WTC11 (cell line): ENCODE measurements around the gene IRS2. TPM values are rescaled to one million over a fixed set of nuclear protein-coding genes. Genes with fewer than 3 reads are reported as not detected.

Experiments
- ATAC-seq: fragments of 200-7000 bp; cut with Tn5 transposase; 2 replicates; pipeline ENCODE4 v1.10.0; 2021; ENCODE audit warnings: mild to moderate bottlenecking, moderate library complexity
- CTCF ChIA-PET: fragments of 300-600 bp; sonication (Branson Sonifier 250); formaldehyde crosslinking; loops from one replicate; lab custom pipeline; 2021; ENCODE audit warnings: antibody characterized with exemption; lab: Charles Lee
- POLR2A ChIA-PET: fragments of 350-600 bp; sonication (Branson Sonifier 250); formaldehyde crosslinking; loops from one replicate; lab custom pipeline; 2021; ENCODE audit warnings: antibody characterized with exemption; lab: Charles Lee
- DNase-seq: peaks from one replicate; pipeline ENCODE4 v3.0.0; 2021; ENCODE audit warnings: low spot score
- H3K27ac Mint-ChIP-seq: 2 replicates; pipeline ENCODE4 v1.8.0; 2021; ENCODE audit warnings: mixed read lengths
- H3K27me3 Mint-ChIP-seq: 2 replicates; pipeline ENCODE4 v1.8.0; 2021; ENCODE audit warnings: low read depth, mild to moderate bottlenecking, moderate library complexity, mixed read lengths
- H3K36me3 Mint-ChIP-seq: 2 replicates; pipeline ENCODE4 v1.8.0; 2021; ENCODE audit warnings: mixed read lengths
- H3K4me1 Mint-ChIP-seq: 2 replicates; pipeline ENCODE4 v1.8.0; 2022; ENCODE audit warnings: mixed read lengths
- H3K4me3 Mint-ChIP-seq: 2 replicates; pipeline ENCODE4 v1.8.0; 2021; ENCODE audit warnings: mild to moderate bottlenecking, moderate library complexity, mixed read lengths
- H3K9me3 Mint-ChIP-seq: 2 replicates; pipeline ENCODE4 v1.8.0; 2021; ENCODE audit warnings: mixed read lengths
- CREB1 ChIP-seq: sonication (generic); formaldehyde crosslinking; IDR thresholded peaks from 2 replicates; pipeline ENCODE4 v1.8.0; 2023; ENCODE audit warnings: mild to moderate bottlenecking, missing genetic modification reagents
- ESRRA ChIP-seq: sonication (generic); formaldehyde crosslinking; IDR thresholded peaks from 2 replicates; pipeline ENCODE4 v1.8.1; 2022; ENCODE audit warnings: mild to moderate bottlenecking, missing genetic modification reagents, borderline replicate concordance
- FOXP1 ChIP-seq: sonication (generic); formaldehyde crosslinking; IDR thresholded peaks from 2 replicates; pipeline ENCODE4 v1.8.0; 2022; ENCODE audit warnings: missing genetic modification reagents, mild to moderate bottlenecking, moderate library complexity, borderline replicate concordance
- GRHL2 ChIP-seq: fragments of 250-450 bp; sonication (Bioruptor Pico); IDR thresholded peaks from 2 replicates; pipeline ENCODE4 v1.8.0; 2022; ENCODE audit warnings: mild to moderate bottlenecking, moderate library complexity; ENCODE audit not compliant: insufficient replicate concordance, severe bottlenecking
- SMAD3 ChIP-seq: sonication (generic); formaldehyde crosslinking; IDR thresholded peaks from 2 replicates; pipeline ENCODE4 v1.8.0; 2022; ENCODE audit warnings: missing genetic modification reagents, mild to moderate bottlenecking, borderline replicate concordance
- TEAD1 ChIP-seq: sonication (generic); formaldehyde crosslinking; IDR thresholded peaks from 2 replicates; pipeline ENCODE4 v1.8.0; 2022; ENCODE audit warnings: mild to moderate bottlenecking, missing genetic modification reagents
- TP53 ChIP-seq: sonication (generic); formaldehyde crosslinking; IDR thresholded peaks from 2 replicates; pipeline ENCODE4 v1.8.1; 2023; ENCODE audit warnings: mild to moderate bottlenecking, missing genetic modification reagents
- USF2 ChIP-seq: sonication (generic); formaldehyde crosslinking; IDR thresholded peaks from 2 replicates; pipeline ENCODE4 v1.8.1; 2023; ENCODE audit warnings: mild to moderate bottlenecking, missing genetic modification reagents, moderate library complexity
- ZNF317 ChIP-seq: sonication (generic); formaldehyde crosslinking; IDR thresholded peaks from 2 replicates; pipeline ENCODE4 v1.8.1; 2023; ENCODE audit warnings: low read depth, mild to moderate bottlenecking, moderate library complexity, missing genetic modification reagents, borderline replicate concordance
- total RNA-seq: library from RNA; stranded (reverse); gene quantifications from 3 replicates; pipeline ENCODE4 v1.2.3, GENCODE V29; 2021
- TF ChIP-seq, protein P1 (sequence below): sonication (generic); formaldehyde crosslinking; IDR thresholded peaks from 2 replicates; pipeline ENCODE4 v1.8.0; 2023; ENCODE audit warnings: mild to moderate bottlenecking, missing genetic modification reagents
- TF ChIP-seq, protein P2 (sequence below): sonication (generic); formaldehyde crosslinking; IDR thresholded peaks from 2 replicates; pipeline ENCODE4 v1.8.0; 2023; ENCODE audit warnings: missing genetic modification reagents, mild to moderate bottlenecking, borderline replicate concordance
- TF ChIP-seq, protein P3 (sequence below): fragments of 250-450 bp; sonication (Bioruptor Pico); IDR thresholded peaks from 2 replicates; pipeline ENCODE4 v1.9.0; 2021; ENCODE audit warnings: mild to moderate bottlenecking, borderline replicate concordance
- TF ChIP-seq, protein P4 (sequence below): fragments of 250-450 bp; sonication (Bioruptor Pico); conservative IDR thresholded peaks from 2 replicates; pipeline ENCODE4 v1.9.0; 2021; ENCODE audit warnings: mild to moderate bottlenecking
- TF ChIP-seq, protein P5 (sequence below): sonication (generic); formaldehyde crosslinking; IDR thresholded peaks from 2 replicates; pipeline ENCODE4 v1.8.0; 2022; ENCODE audit warnings: mild to moderate bottlenecking, missing genetic modification reagents
- TF ChIP-seq, protein P6 (sequence below): sonication (generic); formaldehyde crosslinking; IDR thresholded peaks from 2 replicates; pipeline ENCODE4 v1.8.0; 2022; ENCODE audit warnings: mild to moderate bottlenecking, missing genetic modification reagents

The IRS2 gene
- total RNA-seq, 1 experiment from 2014 or later, result 20.5 TPM

GRCh38 chr13:109745702-109746101, 40.7 kb downstream of the IRS2 start:
- DNase-seq, result no peak
- ChIA-PET POLR2A (no interaction called here), CTCF (no interaction called here)
- no peak overlapping the region for H3K4me3 Mint-ChIP-seq
- no peaks in the 10 kb centered on the region for H3K27me3 Mint-ChIP-seq
- H3K9me3 Mint-ChIP-seq, result peaks cover 3% of the 10 kb centered on the region
- no peaks in the 10 kb centered on the region for H3K36me3 Mint-ChIP-seq
- H3K4me1 Mint-ChIP-seq, result peaks cover 34% of the 10 kb centered on the region
- no peak for ATAC-seq
- TF ChIP-seq ZNF317 (CRISPR knock-in tag), result no peak
- H3K27ac Mint-ChIP-seq, result no peak overlapping the region

- POLR2A ChIA-PET, result no interaction called here
- H3K27me3 Mint-ChIP-seq, result no peaks in the 10 kb centered on the region
- peaks cover 3% of the 10 kb centered on the region for H3K9me3 Mint-ChIP-seq
- ATAC-seq, result no peak
- no peak for DNase-seq
- H3K36me3 Mint-ChIP-seq, result no peaks in the 10 kb centered on the region
- peaks cover 28% of the 10 kb centered on the region for H3K4me1 Mint-ChIP-seq
- CTCF ChIA-PET, result no interaction called here
- TF ChIP-seq, protein P1, sequence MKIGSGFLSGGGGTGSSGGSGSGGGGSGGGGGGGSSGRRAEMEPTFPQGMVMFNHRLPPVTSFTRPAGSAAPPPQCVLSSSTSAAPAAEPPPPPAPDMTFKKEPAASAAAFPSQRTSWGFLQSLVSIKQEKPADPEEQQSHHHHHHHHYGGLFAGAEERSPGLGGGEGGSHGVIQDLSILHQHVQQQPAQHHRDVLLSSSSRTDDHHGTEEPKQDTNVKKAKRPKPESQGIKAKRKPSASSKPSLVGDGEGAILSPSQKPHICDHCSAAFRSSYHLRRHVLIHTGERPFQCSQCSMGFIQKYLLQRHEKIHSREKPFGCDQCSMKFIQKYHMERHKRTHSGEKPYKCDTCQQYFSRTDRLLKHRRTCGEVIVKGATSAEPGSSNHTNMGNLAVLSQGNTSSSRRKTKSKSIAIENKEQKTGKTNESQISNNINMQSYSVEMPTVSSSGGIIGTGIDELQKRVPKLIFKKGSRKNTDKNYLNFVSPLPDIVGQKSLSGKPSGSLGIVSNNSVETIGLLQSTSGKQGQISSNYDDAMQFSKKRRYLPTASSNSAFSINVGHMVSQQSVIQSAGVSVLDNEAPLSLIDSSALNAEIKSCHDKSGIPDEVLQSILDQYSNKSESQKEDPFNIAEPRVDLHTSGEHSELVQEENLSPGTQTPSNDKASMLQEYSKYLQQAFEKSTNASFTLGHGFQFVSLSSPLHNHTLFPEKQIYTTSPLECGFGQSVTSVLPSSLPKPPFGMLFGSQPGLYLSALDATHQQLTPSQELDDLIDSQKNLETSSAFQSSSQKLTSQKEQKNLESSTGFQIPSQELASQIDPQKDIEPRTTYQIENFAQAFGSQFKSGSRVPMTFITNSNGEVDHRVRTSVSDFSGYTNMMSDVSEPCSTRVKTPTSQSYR (CRISPR knock-in tag), result no peak
- TF ChIP-seq, protein P2, sequence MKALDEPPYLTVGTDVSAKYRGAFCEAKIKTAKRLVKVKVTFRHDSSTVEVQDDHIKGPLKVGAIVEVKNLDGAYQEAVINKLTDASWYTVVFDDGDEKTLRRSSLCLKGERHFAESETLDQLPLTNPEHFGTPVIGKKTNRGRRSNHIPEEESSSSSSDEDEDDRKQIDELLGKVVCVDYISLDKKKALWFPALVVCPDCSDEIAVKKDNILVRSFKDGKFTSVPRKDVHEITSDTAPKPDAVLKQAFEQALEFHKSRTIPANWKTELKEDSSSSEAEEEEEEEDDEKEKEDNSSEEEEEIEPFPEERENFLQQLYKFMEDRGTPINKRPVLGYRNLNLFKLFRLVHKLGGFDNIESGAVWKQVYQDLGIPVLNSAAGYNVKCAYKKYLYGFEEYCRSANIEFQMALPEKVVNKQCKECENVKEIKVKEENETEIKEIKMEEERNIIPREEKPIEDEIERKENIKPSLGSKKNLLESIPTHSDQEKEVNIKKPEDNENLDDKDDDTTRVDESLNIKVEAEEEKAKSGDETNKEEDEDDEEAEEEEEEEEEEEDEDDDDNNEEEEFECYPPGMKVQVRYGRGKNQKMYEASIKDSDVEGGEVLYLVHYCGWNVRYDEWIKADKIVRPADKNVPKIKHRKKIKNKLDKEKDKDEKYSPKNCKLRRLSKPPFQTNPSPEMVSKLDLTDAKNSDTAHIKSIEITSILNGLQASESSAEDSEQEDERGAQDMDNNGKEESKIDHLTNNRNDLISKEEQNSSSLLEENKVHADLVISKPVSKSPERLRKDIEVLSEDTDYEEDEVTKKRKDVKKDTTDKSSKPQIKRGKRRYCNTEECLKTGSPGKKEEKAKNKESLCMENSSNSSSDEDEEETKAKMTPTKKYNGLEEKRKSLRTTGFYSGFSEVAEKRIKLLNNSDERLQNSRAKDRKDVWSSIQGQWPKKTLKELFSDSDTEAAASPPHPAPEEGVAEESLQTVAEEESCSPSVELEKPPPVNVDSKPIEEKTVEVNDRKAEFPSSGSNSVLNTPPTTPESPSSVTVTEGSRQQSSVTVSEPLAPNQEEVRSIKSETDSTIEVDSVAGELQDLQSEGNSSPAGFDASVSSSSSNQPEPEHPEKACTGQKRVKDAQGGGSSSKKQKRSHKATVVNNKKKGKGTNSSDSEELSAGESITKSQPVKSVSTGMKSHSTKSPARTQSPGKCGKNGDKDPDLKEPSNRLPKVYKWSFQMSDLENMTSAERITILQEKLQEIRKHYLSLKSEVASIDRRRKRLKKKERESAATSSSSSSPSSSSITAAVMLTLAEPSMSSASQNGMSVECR, result no peak
- no peak for TF ChIP-seq TEAD1 (CRISPR knock-in tag)
- TF ChIP-seq, protein P3, sequence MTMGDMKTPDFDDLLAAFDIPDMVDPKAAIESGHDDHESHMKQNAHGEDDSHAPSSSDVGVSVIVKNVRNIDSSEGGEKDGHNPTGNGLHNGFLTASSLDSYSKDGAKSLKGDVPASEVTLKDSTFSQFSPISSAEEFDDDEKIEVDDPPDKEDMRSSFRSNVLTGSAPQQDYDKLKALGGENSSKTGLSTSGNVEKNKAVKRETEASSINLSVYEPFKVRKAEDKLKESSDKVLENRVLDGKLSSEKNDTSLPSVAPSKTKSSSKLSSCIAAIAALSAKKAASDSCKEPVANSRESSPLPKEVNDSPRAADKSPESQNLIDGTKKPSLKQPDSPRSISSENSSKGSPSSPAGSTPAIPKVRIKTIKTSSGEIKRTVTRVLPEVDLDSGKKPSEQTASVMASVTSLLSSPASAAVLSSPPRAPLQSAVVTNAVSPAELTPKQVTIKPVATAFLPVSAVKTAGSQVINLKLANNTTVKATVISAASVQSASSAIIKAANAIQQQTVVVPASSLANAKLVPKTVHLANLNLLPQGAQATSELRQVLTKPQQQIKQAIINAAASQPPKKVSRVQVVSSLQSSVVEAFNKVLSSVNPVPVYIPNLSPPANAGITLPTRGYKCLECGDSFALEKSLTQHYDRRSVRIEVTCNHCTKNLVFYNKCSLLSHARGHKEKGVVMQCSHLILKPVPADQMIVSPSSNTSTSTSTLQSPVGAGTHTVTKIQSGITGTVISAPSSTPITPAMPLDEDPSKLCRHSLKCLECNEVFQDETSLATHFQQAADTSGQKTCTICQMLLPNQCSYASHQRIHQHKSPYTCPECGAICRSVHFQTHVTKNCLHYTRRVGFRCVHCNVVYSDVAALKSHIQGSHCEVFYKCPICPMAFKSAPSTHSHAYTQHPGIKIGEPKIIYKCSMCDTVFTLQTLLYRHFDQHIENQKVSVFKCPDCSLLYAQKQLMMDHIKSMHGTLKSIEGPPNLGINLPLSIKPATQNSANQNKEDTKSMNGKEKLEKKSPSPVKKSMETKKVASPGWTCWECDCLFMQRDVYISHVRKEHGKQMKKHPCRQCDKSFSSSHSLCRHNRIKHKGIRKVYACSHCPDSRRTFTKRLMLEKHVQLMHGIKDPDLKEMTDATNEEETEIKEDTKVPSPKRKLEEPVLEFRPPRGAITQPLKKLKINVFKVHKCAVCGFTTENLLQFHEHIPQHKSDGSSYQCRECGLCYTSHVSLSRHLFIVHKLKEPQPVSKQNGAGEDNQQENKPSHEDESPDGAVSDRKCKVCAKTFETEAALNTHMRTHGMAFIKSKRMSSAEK (CRISPR knock-in tag), result no peak
- TF ChIP-seq, protein P4, sequence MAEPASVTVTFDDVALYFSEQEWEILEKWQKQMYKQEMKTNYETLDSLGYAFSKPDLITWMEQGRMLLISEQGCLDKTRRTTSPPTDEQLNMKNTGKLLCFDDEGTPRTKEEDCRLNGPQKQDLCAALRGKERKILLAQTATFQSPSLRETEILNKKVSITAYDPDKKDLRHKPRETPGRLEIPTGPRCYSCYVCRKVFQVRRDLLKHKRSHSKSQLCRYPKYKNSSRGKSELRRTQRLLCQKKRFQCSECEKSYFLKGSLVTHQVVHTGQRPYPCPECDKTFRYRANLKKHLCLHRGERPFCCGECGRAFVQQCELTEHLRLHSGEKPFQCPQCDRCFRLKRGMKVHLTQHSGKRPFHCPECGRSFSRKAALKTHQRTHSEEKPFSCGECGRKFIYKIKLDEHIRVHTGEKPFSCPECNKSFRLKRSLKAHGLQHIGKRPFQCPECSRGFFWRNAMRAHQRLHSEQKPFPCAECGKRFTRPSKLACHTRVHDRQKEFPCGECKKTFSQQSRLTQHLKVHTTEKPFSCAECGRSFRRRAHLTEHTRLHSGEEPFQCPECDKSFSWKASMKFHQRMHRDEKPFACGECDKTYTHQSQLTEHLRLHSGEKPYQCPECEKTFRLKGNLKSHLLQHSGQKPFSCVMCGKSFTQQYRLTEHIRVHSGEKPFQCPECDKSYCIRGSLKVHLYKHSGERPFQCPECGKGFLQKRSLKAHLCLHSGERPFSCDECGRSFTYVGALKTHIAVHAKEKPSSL (CRISPR knock-in tag), result no peak
- TF ChIP-seq SMAD3 (CRISPR knock-in tag), result no peak
- TF ChIP-seq, protein P5, sequence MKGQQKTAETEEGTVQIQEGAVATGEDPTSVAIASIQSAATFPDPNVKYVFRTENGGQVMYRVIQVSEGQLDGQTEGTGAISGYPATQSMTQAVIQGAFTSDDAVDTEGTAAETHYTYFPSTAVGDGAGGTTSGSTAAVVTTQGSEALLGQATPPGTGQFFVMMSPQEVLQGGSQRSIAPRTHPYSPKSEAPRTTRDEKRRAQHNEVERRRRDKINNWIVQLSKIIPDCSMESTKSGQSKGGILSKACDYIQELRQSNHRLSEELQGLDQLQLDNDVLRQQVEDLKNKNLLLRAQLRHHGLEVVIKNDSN (CRISPR knock-in tag), result no peak
- TF ChIP-seq TP53, result no peak
- TF ChIP-seq CREB1 (CRISPR knock-in tag), result no peak
- no peak for TF ChIP-seq FOXP1 (CRISPR knock-in tag)
- no peak for TF ChIP-seq ESRRA (CRISPR knock-in tag)
- TF ChIP-seq, protein P6, sequence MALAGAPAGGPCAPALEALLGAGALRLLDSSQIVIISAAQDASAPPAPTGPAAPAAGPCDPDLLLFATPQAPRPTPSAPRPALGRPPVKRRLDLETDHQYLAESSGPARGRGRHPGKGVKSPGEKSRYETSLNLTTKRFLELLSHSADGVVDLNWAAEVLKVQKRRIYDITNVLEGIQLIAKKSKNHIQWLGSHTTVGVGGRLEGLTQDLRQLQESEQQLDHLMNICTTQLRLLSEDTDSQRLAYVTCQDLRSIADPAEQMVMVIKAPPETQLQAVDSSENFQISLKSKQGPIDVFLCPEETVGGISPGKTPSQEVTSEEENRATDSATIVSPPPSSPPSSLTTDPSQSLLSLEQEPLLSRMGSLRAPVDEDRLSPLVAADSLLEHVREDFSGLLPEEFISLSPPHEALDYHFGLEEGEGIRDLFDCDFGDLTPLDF, result no peak
- TF ChIP-seq GRHL2, result no peak
- no peak for TF ChIP-seq USF2 (CRISPR knock-in tag)
- H3K4me3 Mint-ChIP-seq, result no peak overlapping the region
- no peak overlapping the region for H3K27ac Mint-ChIP-seq
Measured at GRCh38 chr13:109745060-109745459, 41.3 kb downstream of the IRS2 start.
